Epidermal melanocyte (primary cell): ENCODE measurements around the gene LILRB2.
"Not testable (repeated sequence)": the region's sequence is repeated elsewhere in the genome, so short reads cannot be mapped to it uniquely, and the experiment has no call there.

Experiments used
- DNase-seq: peaks from one replicate; pipeline ENCODE4 v3.0.0; 2011; ENCODE audit warnings: low spot score; ENCODE audit not compliant: insufficient read length

The LILRB2 gene

GRCh38 chr19:54281007-54281728 lies at the start of gene LILRB2:
TSS of gene LILRB2 (minus strand) at chr19:54281110. CDS start at chr19:54280496, 614 bp downstream.
- no peak for DNase-seq

DNA sequence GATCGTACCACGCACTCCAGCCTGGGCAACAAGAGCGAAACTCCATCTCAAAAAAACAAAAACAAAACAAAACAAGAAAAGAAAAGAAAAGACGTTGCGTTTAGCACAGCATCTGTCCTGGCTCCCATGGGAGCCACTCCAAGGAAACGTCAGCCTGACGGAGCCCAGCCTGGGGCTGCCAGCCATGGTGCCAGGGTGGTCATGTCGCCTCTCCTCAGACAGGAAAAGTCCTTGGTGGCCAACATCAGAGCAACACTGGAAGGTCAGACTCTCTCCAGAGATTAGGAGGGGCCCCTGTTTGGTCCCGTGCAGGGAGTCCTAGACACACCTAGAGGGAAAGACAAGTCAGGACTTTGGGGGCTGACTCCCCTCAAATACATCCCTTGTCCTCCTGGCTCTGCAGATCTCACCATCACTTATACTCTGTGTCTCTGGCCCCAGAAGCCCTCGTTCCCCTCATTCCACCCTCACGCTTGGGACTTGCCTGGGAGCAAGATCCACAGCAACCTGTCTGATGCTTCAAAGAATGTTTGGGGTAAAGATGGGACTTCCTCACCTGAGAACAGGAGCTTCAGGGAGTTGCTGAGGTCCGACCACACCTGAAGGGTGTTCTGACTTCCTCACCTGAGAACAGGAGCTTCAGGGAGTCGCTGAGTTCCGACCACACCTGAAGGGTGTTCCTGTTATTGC lies 48.7 kb upstream of the LILRB2 start:
- DNase-seq, result no peak

- DNase-seq, result not testable (repeated sequence)
Observed at GRCh38 chr19:54328781-54329180, 47.9 kb upstream of the LILRB2 start.

DNA sequence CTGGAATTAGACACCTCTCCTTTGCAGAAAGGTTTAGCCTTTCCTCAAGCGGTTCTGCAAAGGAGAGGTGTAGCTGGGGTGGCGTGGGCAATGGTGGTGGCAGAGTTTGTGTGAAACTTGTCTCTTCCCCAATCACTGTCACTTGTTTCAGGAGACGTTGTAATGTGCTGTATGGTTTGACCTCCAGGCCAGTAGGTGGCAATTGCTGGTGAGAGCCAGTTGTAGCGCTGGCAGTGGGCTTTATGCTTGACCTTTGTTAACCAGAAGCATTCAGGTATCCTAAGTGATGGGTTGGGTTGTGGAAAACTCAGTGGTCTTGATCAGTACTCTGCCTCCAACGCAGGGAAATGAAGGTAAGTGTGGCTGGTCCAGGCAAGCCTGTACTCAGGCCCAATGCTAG lies 44.7 kb upstream of the LILRB2 start:
- no peak for DNase-seq

DNA sequence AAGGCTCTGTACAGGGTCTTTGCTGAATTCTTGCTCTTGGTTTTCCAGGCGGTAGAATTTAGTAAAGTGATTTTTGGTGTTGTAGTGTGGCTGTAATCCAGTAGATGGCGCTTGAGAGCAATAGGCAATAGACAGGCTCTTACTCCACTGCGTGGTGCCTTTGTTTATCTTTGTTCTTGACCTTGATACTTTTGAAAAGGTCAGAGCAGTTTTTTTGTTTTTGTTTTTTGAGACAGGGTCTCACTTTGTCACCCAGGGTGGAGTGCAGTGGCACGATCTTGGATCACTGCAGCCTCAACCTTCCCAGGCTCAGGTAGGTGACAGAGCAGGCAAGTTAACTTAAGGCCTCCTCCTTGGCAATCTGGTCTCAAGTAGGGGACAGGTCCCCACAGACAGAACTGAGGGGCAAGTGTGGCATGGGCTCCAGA lies 44.3 kb upstream of the LILRB2 start:
- DNase-seq, result no peak

- no peak for DNase-seq
Observed at GRCh38 chr19:54324071-54324470, 43.2 kb upstream of the LILRB2 start.

GRCh38 chr19:54322934-54323333 lies 42.0 kb upstream of the LILRB2 start:
- DNase-seq, result not testable (repeated sequence)

- not testable (repeated sequence) for DNase-seq
Observed at GRCh38 chr19:54322295-54322694, 41.4 kb upstream of the LILRB2 start.

GRCh38 chr19:54319892-54320670 lies 39.2 kb upstream of the LILRB2 start:
- DNase-seq, result no peak

- no peak for DNase-seq
Observed at GRCh38 chr19:54319049-54319448, 38.1 kb upstream of the LILRB2 start.

- DNase-seq, result no peak
Observed at GRCh38 chr19:54317965-54318240, 37.0 kb upstream of the LILRB2 start.

GRCh38 chr19:54317108-54317964 lies 36.4 kb upstream of the LILRB2 start:
- DNase-seq, result no peak

DNA sequence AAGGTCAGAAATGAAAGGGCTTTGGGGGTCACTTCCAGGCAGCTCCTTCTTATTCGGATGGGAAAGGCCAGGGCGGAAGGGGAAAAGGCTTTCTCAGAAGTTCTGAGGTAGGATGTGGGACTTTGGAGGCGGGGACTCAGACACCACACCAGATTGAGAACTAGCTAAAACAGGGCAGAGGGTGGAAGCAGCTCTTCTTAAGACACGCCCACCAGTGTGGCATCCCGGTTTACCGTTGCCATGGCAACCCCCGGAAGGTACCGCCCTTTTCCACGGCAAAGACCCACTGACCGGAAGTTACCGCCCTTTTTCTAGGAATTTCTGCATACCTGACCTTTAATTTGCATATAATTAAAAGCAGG lies 35.8 kb upstream of the LILRB2 start:
- DNase-seq, result no peak

DNA sequence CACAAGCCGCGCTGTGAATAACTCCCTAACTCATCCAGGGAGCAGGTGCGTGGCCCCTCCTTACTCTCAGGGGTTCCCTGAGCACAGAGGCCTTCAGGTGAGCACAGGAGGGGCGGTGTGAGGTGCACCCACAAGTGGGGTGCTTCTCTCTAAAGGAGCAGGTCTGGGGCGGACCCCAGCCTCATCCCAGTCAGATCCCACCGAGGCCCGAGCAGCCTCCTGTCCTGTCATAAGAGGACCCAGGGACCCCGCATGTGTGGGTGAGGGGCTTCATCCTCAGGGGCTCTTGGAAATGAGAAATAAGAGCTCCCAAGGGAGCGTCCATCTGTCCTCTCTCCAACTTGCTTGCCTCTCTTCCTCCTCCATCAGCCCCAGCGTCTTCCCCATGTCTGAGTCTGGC lies 35.0 kb upstream of the LILRB2 start:
- DNase-seq, result no peak

DNA sequence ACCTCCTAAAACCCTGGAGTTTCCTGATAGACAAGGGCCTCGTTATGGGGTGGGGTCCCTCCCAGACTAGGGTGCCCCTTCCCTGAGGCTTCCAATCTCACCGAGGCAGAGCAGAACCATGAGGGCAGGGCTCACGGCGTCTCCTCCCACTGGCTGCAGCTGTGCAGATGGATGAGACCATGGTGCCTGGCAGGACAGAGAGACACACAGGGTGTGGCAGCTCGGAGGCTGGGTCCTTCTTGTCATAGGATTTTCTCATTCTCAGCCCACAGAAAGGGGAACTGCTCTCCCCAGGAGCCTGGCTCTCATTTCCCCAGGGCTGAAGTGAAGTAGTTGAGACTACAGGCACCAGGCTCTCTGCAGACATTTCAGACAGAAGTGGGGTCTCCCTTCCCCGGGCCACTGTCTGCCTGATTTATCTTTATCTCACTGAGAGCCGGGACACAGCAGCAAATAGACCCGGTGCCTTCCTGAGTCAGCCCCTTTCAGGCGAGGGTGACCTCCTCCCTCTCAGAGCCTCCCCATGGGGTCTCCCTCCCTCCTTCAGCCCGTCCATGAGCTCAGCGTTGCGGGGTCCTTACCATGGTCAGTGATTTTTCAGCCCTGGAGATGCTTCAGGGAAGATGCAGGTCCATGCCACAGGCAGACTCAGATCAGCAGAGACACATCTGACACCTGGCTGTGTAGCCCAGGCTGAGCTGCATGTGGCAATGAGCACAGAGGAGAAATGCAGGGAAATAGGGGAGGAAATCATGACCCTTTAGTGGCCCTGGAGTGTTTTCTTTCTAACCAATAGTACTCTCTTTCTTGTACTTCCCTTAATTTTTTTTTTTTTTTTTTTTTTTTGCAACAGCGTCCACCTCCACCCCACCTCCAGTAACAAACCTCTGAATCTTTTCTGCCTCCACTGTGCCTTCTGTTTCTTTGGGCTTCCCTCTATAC lies 31.8 kb upstream of the LILRB2 start, which contains the start of gene LILRA5:
LILRA5 (minus strand) TSS at position 731 of the 942 bp plus-strand sequence; CDS start at position 584, 147 bp downstream.
- no peak for DNase-seq

- DNase-seq, result no peak
Observed at GRCh38 chr19:54312011-54312410, 31.1 kb upstream of the LILRB2 start.

DNA sequence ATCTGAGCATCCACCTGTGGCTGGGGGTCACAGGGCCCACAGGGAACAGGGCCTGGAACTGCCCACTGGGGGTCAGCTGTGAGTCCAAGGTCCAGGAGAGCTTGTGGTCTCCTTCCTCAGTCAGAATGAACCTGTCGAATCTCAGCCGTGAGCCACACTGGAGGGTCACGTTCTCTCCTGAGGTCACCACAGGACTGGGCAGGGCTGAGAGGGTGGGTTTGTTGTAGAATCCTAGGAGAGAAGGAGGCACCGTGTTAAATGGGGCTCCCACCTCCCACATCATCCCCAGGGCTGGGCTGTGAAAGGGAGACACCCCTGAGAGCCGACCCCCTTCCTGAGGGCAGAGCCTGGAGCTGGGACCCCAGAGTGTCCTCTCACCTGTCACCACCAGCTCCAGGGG lies 30.6 kb upstream of the LILRB2 start:
- no peak for DNase-seq

GRCh38 chr19:54310543-54310942 lies 29.6 kb upstream of the LILRB2 start:
- no peak for DNase-seq

GRCh38 chr19:54309811-54310210 lies 28.9 kb upstream of the LILRB2 start:
- no peak for DNase-seq

GRCh38 chr19:54307389-54308020 lies 26.6 kb upstream of the LILRB2 start:
- DNase-seq, result no peak
